SJCRH30 (cell line): ENCODE measurements around the gene KCTD6. TPM values are rescaled to one million over a fixed set of nuclear protein-coding genes. Genes with fewer than 3 reads are reported as not detected.

ENCODE experiments used
- DNase-seq, 2 experiments: peaks; one replicate each; pipeline ENCODE4 v3.0.0-alpha.2; 2015 to 2020
- H3K27ac ChIP-seq: fragments of 250-450 bp; sonication (Bioruptor Pico); 2 replicates; pipeline ENCODE4 v1.5.1; 2020; ENCODE audit warnings: mild to moderate bottlenecking, moderate library complexity
- H3K27me3 ChIP-seq: fragments of 250-450 bp; sonication (Bioruptor Pico); 2 replicates; pipeline ENCODE4 v1.5.1; 2020; ENCODE audit warnings: mild to moderate bottlenecking, moderate library complexity
- H3K36me3 ChIP-seq: fragments of 250-450 bp; sonication (Bioruptor Pico); 2 replicates; pipeline ENCODE4 v1.5.1; 2020; ENCODE audit warnings: mild to moderate bottlenecking, moderate library complexity
- H3K4me1 ChIP-seq: fragments of 250-450 bp; sonication (Bioruptor Pico); 2 replicates; pipeline ENCODE4 v1.5.1; 2020; ENCODE audit warnings: mild to moderate bottlenecking, moderate library complexity
- H3K4me3 ChIP-seq: fragments of 250-450 bp; sonication (Bioruptor Pico); 2 replicates; pipeline ENCODE4 v1.5.1; 2020; ENCODE audit warnings: mild to moderate bottlenecking, moderate library complexity
- H3K9me3 ChIP-seq: fragments of 250-450 bp; sonication (Bioruptor Pico); replicated peaks from 2 replicates; pipeline ENCODE4 v1.5.1; 2020; ENCODE audit warnings: mild to moderate bottlenecking, moderate library complexity
- total RNA-seq: library from RNA; depleted of rRNA; stranded (reverse); fragments of >200 nt; shearing (Covaris generic); gene quantifications from 2 replicates; pipeline ENCODE4 v1.2.3, GENCODE V29; 2014; rRNA removed

KCTD6 gene
- total RNA-seq, 1 experiment from 2014 or later: 11.5 TPM

- no peak for DNase-seq
- no peak overlapping the region for H3K4me3 ChIP-seq
- H3K36me3 ChIP-seq: no peaks in the 10 kb centered on the region
- H3K4me1 ChIP-seq: 0 out of 2 replicates have a peak, but pooled peaks cover 3% of the 10 kb centered on the region
- H3K27ac ChIP-seq: no peak overlapping the region
- no peaks in the 10 kb centered on the region for H3K9me3 ChIP-seq
- H3K27me3 ChIP-seq: no peaks in the 10 kb centered on the region
These were observed 48.4 kb downstream of the KCTD6 start for GRCh38 chr3:58540176-58540858.

GRCh38 chr3:58544541-58544940 is 52.6 kb downstream of the KCTD6 start:
- Histone ChIP-seq H3K27me3 (no peaks in the 10 kb centered on the region), H3K4me1 (no peaks in the 10 kb centered on the region), H3K4me3 (no peak overlapping the region), H3K36me3 (no peaks in the 10 kb centered on the region), H3K9me3 (no peaks in the 10 kb centered on the region), H3K27ac (no peak overlapping the region)
- no peak for DNase-seq

- Histone ChIP-seq H3K4me1 (no peaks in the 10 kb centered on the region), H3K27me3 (no peaks in the 10 kb centered on the region), H3K27ac (no peak overlapping the region), H3K9me3 (no peaks in the 10 kb centered on the region), H3K4me3 (no peak overlapping the region), H3K36me3 (no peaks in the 10 kb centered on the region)
- no peak for DNase-seq
These were observed 59.8 kb downstream of the KCTD6 start for GRCh38 chr3:58551636-58552180.

Other genes starting within 250 kb of the KCTD6 start
- 15.1 and 15.2 TPM in 2 replicates for gene RPP14, start 185.9 kb upstream of the KCTD6 start, total RNA-seq
- gene HTD2, start 185.6 kb upstream of the KCTD6 start, total RNA-seq: 8.8 TPM in 2 replicates
- gene PXK, start 159.2 kb upstream of the KCTD6 start, total RNA-seq: 11.9 and 12.9 TPM in 2 replicates
- 60.4 and 63.7 TPM in 2 replicates for gene PDHB, start 58.3 kb upstream of the KCTD6 start, total RNA-seq
- gene ACOX2, start 45.1 kb downstream of the KCTD6 start, total RNA-seq: 0.15 and 0.26 TPM in 2 replicates
- 2.0 and 2.6 TPM in 2 replicates for gene FAM107A, start 85.3 kb downstream of the KCTD6 start, total RNA-seq
- not detected in 2 replicates for gene FAM3D, start 174.7 kb downstream of the KCTD6 start, total RNA-seq